AG04450 (cell line): ENCODE results near the gene DNAJC7. TPM values are rescaled to one million over a fixed set of nuclear protein-coding genes. Genes with fewer than 3 reads are reported as not detected.

ENCODE experiments used
- CTCF ChIA-PET: fragments of 300-600, 350-600 bp; formaldehyde crosslinking; extraction: SDS; loops from one replicate; lab custom pipeline; 2022; ENCODE audit warnings: antibody characterized with exemption, inconsistent platforms; lab: Charles Lee
- POLR2A ChIA-PET: fragments of 350-600 bp; formaldehyde crosslinking; extraction: SDS; loops from one replicate; lab custom pipeline; 2021; ENCODE audit warnings: antibody characterized with exemption, inconsistent platforms; lab: Yijun Ruan, JAX
- DNase-seq: peaks from one replicate; pipeline ENCODE4 v3.0.0-alpha.2; 2011; ENCODE audit warnings: low read depth, low spot score
- H3K27ac ChIP-seq: one replicate; pipeline ENCODE4 v1.5.1; 2012; ENCODE audit warnings: low read depth, low read length, control low read depth
- H3K27me3 ChIP-seq: one replicate; pipeline ENCODE4 v1.6.0; 2012; ENCODE audit warnings: low read length; ENCODE audit not compliant: control insufficient read depth, insufficient read depth
- H3K4me3 ChIP-seq: 2 replicates; pipeline ENCODE4 v1.5.1; 2011; ENCODE audit warnings: mild to moderate bottlenecking, low read depth, low read length, control low read depth
- H3K9me3 ChIP-seq: 2 replicates; pipeline ENCODE4 v1.5.1; 2012; ENCODE audit warnings: low read length; ENCODE audit not compliant: control insufficient read depth, insufficient read depth
- polyA plus RNA-seq: library from polyadenylated mRNA; depleted of rRNA; stranded (reverse); fragments of >200 nt; gene quantifications from 2 replicates; pipeline ENCODE4 v1.2.3, GENCODE V29; 2011
- TF ChIP-seq, protein P1 (sequence below): IDR thresholded peaks from 2 replicates; pipeline ENCODE4 v1.5.1; 2011; ENCODE audit warnings: low read depth, low read length, control low read depth, inconsistent platforms

The DNAJC7 gene
- polyA plus RNA-seq, 1 experiment = 66.4 TPM

DNA sequence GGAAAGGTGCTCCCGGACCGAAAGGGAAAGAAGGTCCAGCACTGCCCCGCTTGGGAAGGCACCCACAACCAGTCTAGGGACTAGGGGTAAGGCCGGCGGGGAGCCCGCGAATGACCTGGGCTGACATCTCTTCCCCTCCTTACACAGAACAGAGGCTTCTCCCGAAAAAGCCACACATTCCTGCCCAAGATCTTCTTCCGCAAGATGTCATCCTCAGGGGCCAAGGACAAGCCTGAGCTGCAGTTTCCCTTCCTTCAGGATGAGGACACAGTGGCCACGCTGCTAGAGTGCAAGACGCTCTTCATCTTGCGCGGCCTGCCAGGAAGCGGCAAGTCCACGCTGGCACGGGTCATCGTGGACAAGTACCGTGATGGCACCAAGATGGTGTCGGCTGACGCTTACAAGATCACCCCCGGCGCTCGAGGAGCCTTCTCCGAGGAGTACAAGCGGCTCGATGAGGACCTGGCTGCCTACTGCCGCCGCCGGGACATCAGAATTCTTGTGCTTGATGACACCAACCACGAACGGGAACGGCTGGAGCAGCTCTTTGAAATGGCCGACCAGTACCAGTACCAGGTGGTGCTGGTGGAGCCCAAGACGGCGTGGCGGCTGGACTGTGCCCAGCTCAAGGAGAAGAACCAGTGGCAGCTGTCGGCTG lies 49.2 kb downstream of the DNAJC7 start:
- H3K4me3 ChIP-seq = peak overlapping the region; percentile 84
- no peaks in the 10 kb centered on the region for H3K27me3 ChIP-seq
- ChIA-PET CTCF (interaction anchor here (1.0 kb wide), 1 partner anchor 133 kb away, joined by 5 read pairs; no protein-coding TSS in a partner anchor), POLR2A (interaction anchor here (1.0 to 3.0 kb wide), 3 partner anchors 49 to 144 kb away, joined by 3 to 17 read pairs (median 17); partner anchors contain the start of genes DHX58, DNAJC7 and NKIRAS2)
- TF ChIP-seq, protein P1, sequence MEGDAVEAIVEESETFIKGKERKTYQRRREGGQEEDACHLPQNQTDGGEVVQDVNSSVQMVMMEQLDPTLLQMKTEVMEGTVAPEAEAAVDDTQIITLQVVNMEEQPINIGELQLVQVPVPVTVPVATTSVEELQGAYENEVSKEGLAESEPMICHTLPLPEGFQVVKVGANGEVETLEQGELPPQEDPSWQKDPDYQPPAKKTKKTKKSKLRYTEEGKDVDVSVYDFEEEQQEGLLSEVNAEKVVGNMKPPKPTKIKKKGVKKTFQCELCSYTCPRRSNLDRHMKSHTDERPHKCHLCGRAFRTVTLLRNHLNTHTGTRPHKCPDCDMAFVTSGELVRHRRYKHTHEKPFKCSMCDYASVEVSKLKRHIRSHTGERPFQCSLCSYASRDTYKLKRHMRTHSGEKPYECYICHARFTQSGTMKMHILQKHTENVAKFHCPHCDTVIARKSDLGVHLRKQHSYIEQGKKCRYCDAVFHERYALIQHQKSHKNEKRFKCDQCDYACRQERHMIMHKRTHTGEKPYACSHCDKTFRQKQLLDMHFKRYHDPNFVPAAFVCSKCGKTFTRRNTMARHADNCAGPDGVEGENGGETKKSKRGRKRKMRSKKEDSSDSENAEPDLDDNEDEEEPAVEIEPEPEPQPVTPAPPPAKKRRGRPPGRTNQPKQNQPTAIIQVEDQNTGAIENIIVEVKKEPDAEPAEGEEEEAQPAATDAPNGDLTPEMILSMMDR = no peak
- no peak overlapping the region for H3K27ac ChIP-seq
- peaks cover 7% of the 10 kb centered on the region; the same call in 1 of the 2 replicates for H3K9me3 ChIP-seq
- no peak for DNase-seq

DNA sequence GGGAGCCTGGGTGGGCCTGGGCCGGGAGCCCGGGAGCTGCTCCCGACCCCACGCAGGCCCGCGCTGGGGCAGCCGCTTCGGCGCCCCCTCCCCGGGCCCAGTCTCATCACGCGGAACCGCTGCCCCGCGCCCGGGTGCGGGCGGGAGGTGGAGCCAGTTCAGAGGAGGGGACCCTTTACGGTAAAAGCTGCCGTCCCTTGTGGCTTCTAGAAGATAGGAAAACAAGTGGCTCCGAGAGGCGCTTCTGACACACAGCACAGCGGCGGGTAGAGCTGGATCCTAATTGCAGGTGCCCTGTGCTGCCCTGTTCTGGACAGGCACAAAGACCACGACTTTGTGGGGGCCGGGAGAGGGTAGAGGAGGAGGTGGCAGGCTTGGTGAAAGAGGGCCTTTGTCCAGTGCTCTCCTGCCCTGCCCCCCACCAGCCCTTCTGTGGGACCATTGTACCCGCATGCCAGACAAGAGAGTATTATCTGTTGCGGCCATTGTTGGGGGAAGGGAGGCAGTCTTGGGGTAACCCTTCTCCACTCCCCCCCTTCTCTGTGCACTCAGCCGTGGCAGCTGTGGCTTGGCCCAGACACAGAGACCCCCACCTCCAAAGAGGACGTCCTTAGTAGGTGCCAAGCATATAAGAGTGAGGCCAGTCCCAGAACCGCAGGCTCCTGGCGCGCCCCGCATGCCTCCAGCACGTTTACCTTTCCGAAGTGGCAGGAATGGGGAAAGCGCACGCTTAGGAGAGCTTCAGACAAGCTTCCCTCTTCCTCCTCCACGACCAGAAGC lies 49.9 kb downstream of the DNAJC7 start:
- H3K27me3 ChIP-seq = no peaks in the 10 kb centered on the region
- no peak for DNase-seq
- TF ChIP-seq, protein P1 = no peak
- peak overlapping the region; percentile 65 for H3K27ac ChIP-seq
- peak overlapping the region; percentile 84 for H3K4me3 ChIP-seq
- POLR2A ChIA-PET = interaction anchor here (1.0 to 3.0 kb wide), 7 partner anchors 8 to 145 kb away, joined by 3 to 17 read pairs (median 8); partner anchors contain the start of genes ACLY, DHX58, DNAJC7 and NKIRAS2
- H3K9me3 ChIP-seq = peaks cover 7% of the 10 kb centered on the region; the same call in 1 of the 2 replicates
- CTCF ChIA-PET = interaction anchor here (1.0 to 1.3 kb wide), 3 partner anchors 10 to 134 kb away, joined by 3 to 5 read pairs (median 3); no protein-coding TSS in a partner anchor

DNA sequence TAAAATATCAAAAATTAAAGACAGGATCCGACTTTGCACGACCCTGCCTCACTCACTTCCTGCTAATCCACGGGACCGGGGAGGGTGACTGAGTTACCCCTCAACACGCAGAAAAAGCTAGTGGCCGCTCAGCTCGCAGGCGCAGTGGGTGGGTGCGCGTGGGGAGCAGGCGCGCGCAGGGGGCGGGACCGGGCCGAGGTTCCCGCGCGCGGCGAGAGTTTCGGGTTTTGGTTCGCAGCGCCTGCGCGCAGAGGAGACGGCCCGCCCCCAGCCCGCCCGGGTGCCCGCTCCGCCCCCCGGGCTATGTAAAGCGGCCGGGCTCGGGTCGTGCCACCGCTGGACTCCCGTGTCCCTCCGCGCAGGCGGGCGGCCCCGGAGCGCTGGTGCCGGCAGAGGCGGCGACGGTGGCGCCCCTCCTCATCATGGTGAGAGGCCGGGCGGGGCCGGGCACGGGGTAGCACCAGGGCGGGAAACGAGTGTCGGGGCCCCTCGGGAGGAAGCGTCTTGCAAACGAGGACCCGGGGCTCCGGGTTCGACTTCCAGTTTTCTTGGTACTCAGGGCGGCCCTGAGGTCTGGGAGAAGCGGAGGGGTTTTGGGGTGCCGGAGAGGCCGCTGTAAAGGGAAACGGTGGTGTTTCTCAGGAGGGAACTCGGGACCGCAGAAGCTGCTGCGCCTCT lies 50.6 kb downstream of the DNAJC7 start, which contains the start of gene CNP:
TSS of gene CNP (plus strand) at position 333 of the 678 bp plus-strand sequence. CDS start at position 423, 90 bp downstream.
- DNase-seq = peak; percentile 53
- Histone ChIP-seq H3K9me3 (peaks cover 7% of the 10 kb centered on the region; the same call in 1 of the 2 replicates), H3K27me3 (peaks cover under 1% of the 10 kb centered on the region), H3K4me3 (peak within 1 kb of the TSS; percentile 84), H3K27ac (peak within 1 kb of the TSS; percentile 65)
- CTCF ChIA-PET = interaction anchor here (0.6 to 2.0 kb wide), 6 partner anchors 9 to 216 kb away, joined by 3 to 5 read pairs (median 3); no protein-coding TSS in a partner anchor
- TF ChIP-seq, protein P1 = no peak
- POLR2A ChIA-PET = interaction anchor here (0.6 to 3.0 kb wide), 16 partner anchors 9 to 400 kb away, joined by 3 to 17 read pairs (median 6); partner anchors contain the start of genes ACLY, DHX58, DNAJC7 and NKIRAS2

DNA sequence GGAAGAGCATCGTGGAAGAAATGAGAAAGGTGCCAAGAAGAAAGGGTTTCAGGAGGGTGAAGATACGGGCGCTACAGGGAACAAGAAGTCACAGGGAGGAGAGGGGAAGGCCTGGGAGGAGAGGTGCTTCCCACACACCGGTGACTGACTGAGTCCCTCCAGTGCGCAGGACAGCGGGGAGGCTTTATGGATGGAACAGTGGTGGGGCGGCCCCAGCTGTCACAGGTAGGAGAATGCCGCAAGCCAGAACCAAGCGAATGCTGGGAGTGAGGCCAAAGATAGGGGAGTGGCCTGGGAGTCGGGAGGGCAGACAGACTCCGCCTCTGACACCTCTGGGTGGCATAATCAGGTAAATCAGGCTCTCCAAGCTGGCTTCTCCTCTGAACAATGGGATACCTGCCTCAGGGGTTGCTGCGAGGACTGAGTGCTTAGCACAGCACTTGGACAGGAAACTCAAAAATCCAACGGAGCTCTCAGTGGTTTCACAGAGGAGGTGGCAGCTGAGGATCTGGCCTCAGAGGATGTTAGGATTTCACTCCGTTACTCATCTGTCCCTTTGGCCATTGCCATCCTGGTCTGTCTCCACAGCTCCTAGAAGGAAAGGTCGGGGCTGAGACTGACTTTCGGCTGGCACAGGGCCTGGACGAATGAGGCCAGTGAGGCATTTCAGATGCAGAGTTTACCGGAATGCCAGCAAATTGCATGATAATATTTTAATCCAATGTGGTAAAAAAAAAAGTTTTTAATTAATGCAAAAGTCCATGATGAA lies 51.4 kb downstream of the DNAJC7 start:
- Histone ChIP-seq H3K27ac (peak overlapping the region; percentile 57), H3K27me3 (peaks cover 2% of the 10 kb centered on the region), H3K9me3 (peaks cover 7% of the 10 kb centered on the region; the same call in 1 of the 2 replicates), H3K4me3 (peak overlapping the region; percentile 84)
- CTCF ChIA-PET = interaction anchor here (0.6 to 2.0 kb wide), 4 partner anchors 8 to 150 kb away, joined by 3 to 5 read pairs (median 3); no protein-coding TSS in a partner anchor
- TF ChIP-seq, protein P1 = no peak
- no peak for DNase-seq
- POLR2A ChIA-PET = interaction anchor here (0.6 to 3.0 kb wide), 15 partner anchors 9 to 400 kb away, joined by 3 to 17 read pairs (median 6); partner anchors contain the start of genes ACLY, DHX58, DNAJC7 and NKIRAS2
